Endothelial cell of umbilical vein (primary cell): ENCODE results near the gene RETREG2. TPM values are rescaled to one million over a fixed set of nuclear protein-coding genes. Genes with fewer than 3 reads are reported as not detected.

Experiments
- BruUV-seq: library from RNA; stranded (reverse); fragments of 400-500 nt; replicated peaks from 2 replicates; lab custom pipeline; 2021; lab: Mats Ljungman, UMichigan
- CTCF ChIA-PET: fragments of 300-600, 350-600 bp; sonication (Branson Sonifier 250); formaldehyde crosslinking; loops from one replicate; lab custom pipeline; 2021; ENCODE audit warnings: antibody characterized with exemption, inconsistent platforms; lab: Charles Lee
- POLR2A ChIA-PET: fragments of 300-600, 350-600 bp; sonication (Branson Sonifier 250); formaldehyde crosslinking; loops from one replicate; lab custom pipeline; 2021; ENCODE audit warnings: antibody characterized with exemption, inconsistent platforms; lab: Charles Lee
- DNase-seq: peaks from one replicate; pipeline ENCODE4 v3.0.0-alpha.2; 2011; ENCODE audit warnings: low read depth, low spot score
- FAIRE-seq: peaks from 2 replicates; lab custom pipeline; 2011; peaks lifted over from hg19 to GRCh38; lab: Jason Lieb, UNC
- H2AFZ ChIP-seq: 2 replicates; pipeline ENCODE4 v1.6.0; 2012; ENCODE audit warnings: low read depth, low read length, control low read depth, inconsistent platforms
- H3K27ac ChIP-seq: 2 replicates; pipeline ENCODE4 v1.5.1; 2011; ENCODE audit warnings: low read depth, mild to moderate bottlenecking, control low read depth, low read length, moderate library complexity; ENCODE audit not compliant: insufficient read depth
- H3K27me3 ChIP-seq, 2 experiments: 2 replicates each; pipeline versions ENCODE4 v1.6.0 to v1.6.1; 2011; ENCODE audit warnings: low read length in 2 of 2, mixed read lengths in 1 of 2; ENCODE audit not compliant: control insufficient read depth in 2 of 2, insufficient read depth in 2 of 2
- H3K36me3 ChIP-seq, 2 experiments: 2 replicates in 1 of 2; 3 replicates in 1 of 2; pipeline ENCODE4 v1.5.1; 2011; ENCODE audit warnings: low read length in 2 of 2, mild to moderate bottlenecking in 1 of 2, moderate library complexity in 1 of 2; ENCODE audit not compliant: control insufficient read depth in 2 of 2, insufficient read depth in 2 of 2; ENCODE audit errors: extremely low read depth in 1 of 2
- H3K4me1 ChIP-seq: 3 replicates; pipeline ENCODE4 v1.5.1; 2011; ENCODE audit warnings: mild to moderate bottlenecking, low read length; ENCODE audit not compliant: control insufficient read depth, insufficient read depth; ENCODE audit errors: extremely low read depth
- H3K4me2 ChIP-seq: 2 replicates; pipeline ENCODE4 v1.6.1; 2011; ENCODE audit warnings: low read length, control low read depth, mixed read lengths; ENCODE audit not compliant: insufficient read depth
- H3K4me3 ChIP-seq, 3 experiments: fragments of 200-600 bp in 1 of 3; sonication (generic), shearing (Covaris generic) in 1 of 3; replicated peaks in 1 of 3; 2 replicates each; pipeline ENCODE4 v1.5.1; 2011 to 2016; ENCODE audit warnings: control low read depth in 3 of 3, low read length in 3 of 3, mild to moderate bottlenecking in 2 of 3, inconsistent platforms in 1 of 3, low read depth in 1 of 3, moderate library complexity in 1 of 3; ENCODE audit not compliant: insufficient read depth in 1 of 3
- H3K79me2 ChIP-seq: 2 replicates; pipeline ENCODE4 v1.6.0; 2012; ENCODE audit warnings: low read length, inconsistent platforms; ENCODE audit not compliant: control insufficient read depth, insufficient read depth
- H3K9ac ChIP-seq: replicated peaks from 2 replicates; pipeline ENCODE3; 2011; ENCODE audit warnings: low read length, control low read depth; ENCODE audit not compliant: insufficient read depth; ENCODE audit errors: extremely low read depth
- H3K9me1 ChIP-seq: replicated peaks from 3 replicates; pipeline ENCODE4 v1.6.0; 2011; ENCODE audit warnings: mild to moderate bottlenecking, low read length; ENCODE audit not compliant: control insufficient read depth, insufficient read depth; ENCODE audit errors: extremely low read depth
- H3K9me3 ChIP-seq: replicated peaks from 2 replicates; pipeline ENCODE4 v1.5.1; 2012; ENCODE audit warnings: low read length, inconsistent platforms; ENCODE audit not compliant: control insufficient read depth, insufficient read depth
- H4K20me1 ChIP-seq: replicated peaks from 2 replicates; pipeline ENCODE3; 2011; ENCODE audit warnings: mild to moderate bottlenecking, low read length; ENCODE audit not compliant: control insufficient read depth, insufficient read depth; ENCODE audit errors: extremely low read depth
- CTCF ChIP-seq, 2 donors: IDR thresholded peaks; 1 replicate in 1 of 2; 2 replicates in 1 of 2; pipeline ENCODE4 v1.5.1; 2011; ENCODE audit warnings: low read length in 2 of 2, mild to moderate bottlenecking in 2 of 2, moderate library complexity in 2 of 2, control low read depth in 1 of 2, inconsistent platforms in 1 of 2, low read depth in 1 of 2; ENCODE audit not compliant: insufficient read depth in 1 of 2; ENCODE audit errors: extremely low read depth in 1 of 2
- EZH2 ChIP-seq: IDR thresholded peaks from 2 replicates; pipeline ENCODE4 v1.6.1; 2012; ENCODE audit warnings: borderline replicate concordance, low read depth, mild to moderate bottlenecking, moderate library complexity, low read length, inconsistent platforms; ENCODE audit not compliant: severe bottlenecking
- FOS ChIP-seq: IDR thresholded peaks from 2 replicates; pipeline ENCODE4 v1.6.1; 2011; ENCODE audit warnings: mild to moderate bottlenecking, low read length, moderate library complexity, borderline replicate concordance; ENCODE audit not compliant: insufficient read depth
- GATA2 ChIP-seq: IDR thresholded peaks from 2 replicates; pipeline ENCODE4 v1.7.0; 2011; ENCODE audit warnings: low read depth, mild to moderate bottlenecking, moderate library complexity, mixed read lengths, low read length; ENCODE audit not compliant: insufficient read length, insufficient read depth
- JUN ChIP-seq: IDR thresholded peaks from 2 replicates; pipeline ENCODE4 v1.6.1; 2011; ENCODE audit warnings: borderline replicate concordance, low read depth; ENCODE audit not compliant: insufficient read length, insufficient read depth
- MAX ChIP-seq: IDR thresholded peaks from 2 replicates; pipeline ENCODE4 v1.6.1; 2011; ENCODE audit not compliant: insufficient read depth, insufficient read length
- MYC ChIP-seq: IDR thresholded peaks from one replicate; pipeline ENCODE4 v1.6.1; 2011; ENCODE audit warnings: mild to moderate bottlenecking, low read depth, low read length
- POLR2A ChIP-seq: IDR thresholded peaks from 2 replicates; pipeline ENCODE4 v1.6.1; 2012; ENCODE audit warnings: low read depth, mild to moderate bottlenecking, control low read depth, low read length
- POLR2AphosphoS5 ChIP-seq: IDR thresholded peaks from 2 replicates; pipeline ENCODE4 v1.6.1; 2012; ENCODE audit warnings: low read depth, mild to moderate bottlenecking, control low read depth, low read length, moderate library complexity; ENCODE audit not compliant: insufficient read depth
- dilution Hi-C: fragments of 300-500 bp; cut with MboI; formaldehyde crosslinking; loops from one replicate; pipeline ENCODE4 v1.15.0; 2019; ENCODE audit warnings: low sequenced_read_pairs; ENCODE audit not compliant: extremely low pct_ligation_motif_present
- intact Hi-C: fragments of 100-400 bp; cut with micrococcal nuclease; formaldehyde crosslinking; loops from one replicate; pipeline ENCODE4 v1.10.0; 2022
- polyA plus RNA-seq, 4 experiments: library from polyadenylated mRNA; depleted of rRNA in 3 of 4; stranded (reverse) in 3 of 4; unstranded in 1 of 4; fragments of >200 nt; gene quantifications; 2 replicates each; pipeline versions ENCODE4 v1.2.1 to v1.2.3, GENCODE V29; 2011 to 2012; ENCODE audit warnings: missing spikeins in 1 of 4
- total RNA-seq: library from RNA; stranded (reverse); gene quantifications from 2 replicates; pipeline ENCODE4 v1.2.3, GENCODE V29; 2021

RETREG2 gene
- total and polyA plus RNA-seq, 2 donors (not counting 3 experiments of a cell fraction or from before 2014, with no cell fraction given) = 59.5 to 76.1 TPM

GRCh38 chr2:219215871-219216534 is 37.9 kb downstream of the RETREG2 start:
- intact Hi-C loops = loop anchor here (5.0 kb wide), 1 partner anchor 159 kb away; no protein-coding TSS in a partner anchor

GRCh38 chr2:219216535-219216915 is 38.5 kb downstream of the RETREG2 start:
- Histone ChIP-seq H3K79me2 (no peaks in the 10 kb centered on the region), H3K4me2 (no peak overlapping the region), H4K20me1 (no peaks in the 10 kb centered on the region), H3K4me3 (no peak overlapping the region), H3K36me3 (peaks cover 3 to 13% of the 10 kb centered on the region in 2 experiments), H3K27me3 (no peaks in the 10 kb centered on the region), H3K4me1 (peaks cover 14% of the 10 kb centered on the region), H3K9me1 (no peaks in the 10 kb centered on the region), H2AFZ (no peak overlapping the region), H3K9me3 (no peaks in the 10 kb centered on the region), H3K27ac (no peak overlapping the region), H3K9ac (no peak overlapping the region)
- ChIA-PET CTCF (interaction anchor here (1.2 to 1.6 kb wide), 2 partner anchors 10 to 78 kb away, joined by 3 to 6 read pairs; no protein-coding TSS in a partner anchor), POLR2A (no interaction called here)
- DNase-seq (no peak), FAIRE-seq (no peak)
- dilution Hi-C loops (no loop called here), intact Hi-C loops (loop anchor here (5.0 kb wide), 1 partner anchor 159 kb away; no protein-coding TSS in a partner anchor)
- no TSS peak for BruUV-seq
- no peak for TF ChIP-seq POLR2AphosphoS5
- no peak for TF ChIP-seq JUN
- no peak for TF ChIP-seq EZH2
- no peak for TF ChIP-seq MYC
- TF ChIP-seq CTCF (IDR thresholded peaks at IDR 0.05; ENCODE audit: extremely low read depth in 1 of 2, insufficient read depth in 1 of 2, low read depth in 1 of 2, low read length in 2 of 2) = no peak
- TF ChIP-seq GATA2 = no peak
- TF ChIP-seq POLR2A = no peak
- TF ChIP-seq FOS = no peak
- no peak for TF ChIP-seq MAX

More at GRCh38 chr2:219215871-219216534, 37.9 kb downstream of the RETREG2 start:
- no peak for FAIRE-seq
- Histone ChIP-seq H4K20me1 (no peaks in the 10 kb centered on the region), H2AFZ (no peak overlapping the region), H3K79me2 (no peaks in the 10 kb centered on the region), H3K9me3 (no peaks in the 10 kb centered on the region), H3K9me1 (no peaks in the 10 kb centered on the region), H3K36me3 (peaks cover 3 to 11% of the 10 kb centered on the region in 2 experiments), H3K4me1 (peaks cover 14% of the 10 kb centered on the region), H3K27me3 (no peaks in the 10 kb centered on the region), H3K4me2 (no peak overlapping the region), H3K27ac (no peak overlapping the region), H3K4me3 (no peak overlapping the region), H3K9ac (no peak overlapping the region)
- BruUV-seq = no TSS peak
- no peak for DNase-seq
- CTCF ChIA-PET = interaction anchor here (1.2 to 1.6 kb wide), 2 partner anchors 11 to 79 kb away, joined by 3 to 6 read pairs; no protein-coding TSS in a partner anchor
- POLR2A ChIA-PET = interaction anchor here (0.6 kb wide), 1 partner anchor 1781 kb away, joined by 8 read pairs; no protein-coding TSS in a partner anchor
- TF ChIP-seq MYC (no peak), MAX (no peak), GATA2 (no peak)
- dilution Hi-C loops = no loop called here
